Endothelial cell of umbilical vein (primary cell): ENCODE data around the gene GGTLC2. TPM values are rescaled to one million over a fixed set of nuclear protein-coding genes. Genes with fewer than 3 reads are reported as not detected.

Experiments
- BruUV-seq: library from RNA; stranded (reverse); fragments of 400-500 nt; replicated peaks from 2 replicates; lab custom pipeline; 2021; lab: Mats Ljungman, UMichigan
- CTCF ChIA-PET: fragments of 300-600, 350-600 bp; sonication (Branson Sonifier 250); formaldehyde crosslinking; loops from one replicate; lab custom pipeline; 2021; ENCODE audit warnings: antibody characterized with exemption, inconsistent platforms; lab: Charles Lee
- POLR2A ChIA-PET: fragments of 300-600, 350-600 bp; sonication (Branson Sonifier 250); formaldehyde crosslinking; loops from one replicate; lab custom pipeline; 2021; ENCODE audit warnings: antibody characterized with exemption, inconsistent platforms; lab: Charles Lee
- DNase-seq: peaks from one replicate; pipeline ENCODE4 v3.0.0-alpha.2; 2011; ENCODE audit warnings: low read depth, low spot score
- FAIRE-seq: peaks from 2 replicates; lab custom pipeline; 2011; peaks lifted over from hg19 to GRCh38; lab: Jason Lieb, UNC
- H2AFZ ChIP-seq: 2 replicates; pipeline ENCODE4 v1.6.0; 2012; ENCODE audit warnings: low read depth, low read length, control low read depth, inconsistent platforms
- H3K27ac ChIP-seq: 2 replicates; pipeline ENCODE4 v1.5.1; 2011; ENCODE audit warnings: low read depth, mild to moderate bottlenecking, control low read depth, low read length, moderate library complexity; ENCODE audit not compliant: insufficient read depth
- H3K27me3 ChIP-seq, 2 experiments: 2 replicates each; pipeline versions ENCODE4 v1.6.0 to v1.6.1; 2011; ENCODE audit warnings: low read length in 2 of 2, mixed read lengths in 1 of 2; ENCODE audit not compliant: control insufficient read depth in 2 of 2, insufficient read depth in 2 of 2
- H3K36me3 ChIP-seq, 2 experiments: 2 replicates in 1 of 2; 3 replicates in 1 of 2; pipeline ENCODE4 v1.5.1; 2011; ENCODE audit warnings: low read length in 2 of 2, mild to moderate bottlenecking in 1 of 2, moderate library complexity in 1 of 2; ENCODE audit not compliant: control insufficient read depth in 2 of 2, insufficient read depth in 2 of 2; ENCODE audit errors: extremely low read depth in 1 of 2
- H3K4me1 ChIP-seq: 3 replicates; pipeline ENCODE4 v1.5.1; 2011; ENCODE audit warnings: mild to moderate bottlenecking, low read length; ENCODE audit not compliant: control insufficient read depth, insufficient read depth; ENCODE audit errors: extremely low read depth
- H3K4me2 ChIP-seq: 2 replicates; pipeline ENCODE4 v1.6.1; 2011; ENCODE audit warnings: low read length, control low read depth, mixed read lengths; ENCODE audit not compliant: insufficient read depth
- H3K4me3 ChIP-seq, 3 experiments: fragments of 200-600 bp in 1 of 3; sonication (generic), shearing (Covaris generic) in 1 of 3; replicated peaks in 1 of 3; 2 replicates each; pipeline ENCODE4 v1.5.1; 2011 to 2016; ENCODE audit warnings: control low read depth in 3 of 3, low read length in 3 of 3, mild to moderate bottlenecking in 2 of 3, inconsistent platforms in 1 of 3, low read depth in 1 of 3, moderate library complexity in 1 of 3; ENCODE audit not compliant: insufficient read depth in 1 of 3
- H3K79me2 ChIP-seq: 2 replicates; pipeline ENCODE4 v1.6.0; 2012; ENCODE audit warnings: low read length, inconsistent platforms; ENCODE audit not compliant: control insufficient read depth, insufficient read depth
- H3K9ac ChIP-seq: replicated peaks from 2 replicates; pipeline ENCODE3; 2011; ENCODE audit warnings: low read length, control low read depth; ENCODE audit not compliant: insufficient read depth; ENCODE audit errors: extremely low read depth
- H3K9me1 ChIP-seq: replicated peaks from 3 replicates; pipeline ENCODE4 v1.6.0; 2011; ENCODE audit warnings: mild to moderate bottlenecking, low read length; ENCODE audit not compliant: control insufficient read depth, insufficient read depth; ENCODE audit errors: extremely low read depth
- H3K9me3 ChIP-seq: replicated peaks from 2 replicates; pipeline ENCODE4 v1.5.1; 2012; ENCODE audit warnings: low read length, inconsistent platforms; ENCODE audit not compliant: control insufficient read depth, insufficient read depth
- H4K20me1 ChIP-seq: replicated peaks from 2 replicates; pipeline ENCODE3; 2011; ENCODE audit warnings: mild to moderate bottlenecking, low read length; ENCODE audit not compliant: control insufficient read depth, insufficient read depth; ENCODE audit errors: extremely low read depth
- CTCF ChIP-seq, 2 donors: IDR thresholded peaks; 1 replicate in 1 of 2; 2 replicates in 1 of 2; pipeline ENCODE4 v1.5.1; 2011; ENCODE audit warnings: low read length in 2 of 2, mild to moderate bottlenecking in 2 of 2, moderate library complexity in 2 of 2, control low read depth in 1 of 2, inconsistent platforms in 1 of 2, low read depth in 1 of 2; ENCODE audit not compliant: insufficient read depth in 1 of 2; ENCODE audit errors: extremely low read depth in 1 of 2
- EZH2 ChIP-seq: IDR thresholded peaks from 2 replicates; pipeline ENCODE4 v1.6.1; 2012; ENCODE audit warnings: borderline replicate concordance, low read depth, mild to moderate bottlenecking, moderate library complexity, low read length, inconsistent platforms; ENCODE audit not compliant: severe bottlenecking
- FOS ChIP-seq: IDR thresholded peaks from 2 replicates; pipeline ENCODE4 v1.6.1; 2011; ENCODE audit warnings: mild to moderate bottlenecking, low read length, moderate library complexity, borderline replicate concordance; ENCODE audit not compliant: insufficient read depth
- GATA2 ChIP-seq: IDR thresholded peaks from 2 replicates; pipeline ENCODE4 v1.7.0; 2011; ENCODE audit warnings: low read depth, mild to moderate bottlenecking, moderate library complexity, mixed read lengths, low read length; ENCODE audit not compliant: insufficient read length, insufficient read depth
- JUN ChIP-seq: IDR thresholded peaks from 2 replicates; pipeline ENCODE4 v1.6.1; 2011; ENCODE audit warnings: borderline replicate concordance, low read depth; ENCODE audit not compliant: insufficient read length, insufficient read depth
- MYC ChIP-seq: IDR thresholded peaks from one replicate; pipeline ENCODE4 v1.6.1; 2011; ENCODE audit warnings: mild to moderate bottlenecking, low read depth, low read length
- POLR2A ChIP-seq: IDR thresholded peaks from 2 replicates; pipeline ENCODE4 v1.6.1; 2012; ENCODE audit warnings: low read depth, mild to moderate bottlenecking, control low read depth, low read length
- POLR2AphosphoS5 ChIP-seq: IDR thresholded peaks from 2 replicates; pipeline ENCODE4 v1.6.1; 2012; ENCODE audit warnings: low read depth, mild to moderate bottlenecking, control low read depth, low read length, moderate library complexity; ENCODE audit not compliant: insufficient read depth
- dilution Hi-C: fragments of 300-500 bp; cut with MboI; formaldehyde crosslinking; loops from one replicate; pipeline ENCODE4 v1.15.0; 2019; ENCODE audit warnings: low sequenced_read_pairs; ENCODE audit not compliant: extremely low pct_ligation_motif_present
- intact Hi-C: fragments of 100-400 bp; cut with micrococcal nuclease; formaldehyde crosslinking; loops from one replicate; pipeline ENCODE4 v1.10.0; 2022
- polyA plus RNA-seq, 4 experiments: library from polyadenylated mRNA; depleted of rRNA in 3 of 4; stranded (reverse) in 3 of 4; unstranded in 1 of 4; fragments of >200 nt; gene quantifications; 2 replicates each; pipeline versions ENCODE4 v1.2.1 to v1.2.3, GENCODE V29; 2011 to 2012; ENCODE audit warnings: missing spikeins in 1 of 4
- total RNA-seq: library from RNA; stranded (reverse); gene quantifications from 2 replicates; pipeline ENCODE4 v1.2.3, GENCODE V29; 2021
- TF ChIP-seq, protein P1 (sequence below): IDR thresholded peaks from 2 replicates; pipeline ENCODE4 v1.6.1; 2011; ENCODE audit not compliant: insufficient read depth, insufficient read length

The GGTLC2 gene
- total and polyA plus RNA-seq, 2 donors (not counting 3 experiments of a cell fraction or from before 2014, with no cell fraction given): not detected

GRCh38 chr22:22671506-22671905 lies 27.1 kb downstream of the GGTLC2 start:
- dilution Hi-C loops: no loop called here
- no peaks in the 10 kb centered on the region for H3K4me1 ChIP-seq
- H3K9me3 ChIP-seq: no peaks in the 10 kb centered on the region
- H3K4me2 ChIP-seq: no peak overlapping the region
- TF ChIP-seq EZH2 (no peak), POLR2A (no peak), CTCF (IDR thresholded peaks at IDR 0.05; ENCODE audit: extremely low read depth in 1 of 2, insufficient read depth in 1 of 2, low read depth in 1 of 2, low read length in 2 of 2) (no peak), POLR2AphosphoS5 (no peak), JUN (no peak), GATA2 (no peak), MYC (no peak), FOS (no peak)
- TF ChIP-seq, protein P1, sequence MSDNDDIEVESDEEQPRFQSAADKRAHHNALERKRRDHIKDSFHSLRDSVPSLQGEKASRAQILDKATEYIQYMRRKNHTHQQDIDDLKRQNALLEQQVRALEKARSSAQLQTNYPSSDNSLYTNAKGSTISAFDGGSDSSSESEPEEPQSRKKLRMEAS: no peak
- H3K4me3 ChIP-seq: no peak overlapping the region
- DNase-seq: no peak
- H3K9ac ChIP-seq: no peak overlapping the region
- POLR2A ChIA-PET: no interaction called here
- H2AFZ ChIP-seq: no peak overlapping the region
- intact Hi-C loops: no loop called here
- H3K27me3 ChIP-seq: no peaks in the 10 kb centered on the region
- H3K9me1 ChIP-seq: no peaks in the 10 kb centered on the region
- no peak overlapping the region for H3K27ac ChIP-seq
- no peaks in the 10 kb centered on the region for H3K79me2 ChIP-seq
- H4K20me1 ChIP-seq: no peaks in the 10 kb centered on the region
- CTCF ChIA-PET: no interaction called here
- FAIRE-seq: no peak
- H3K36me3 ChIP-seq: no peaks in the 10 kb centered on the region
- no TSS peak for BruUV-seq
